PFSK-1 (cell line): ENCODE measurements around the gene DDI2.

ENCODE experiments used
- FOXP2 ChIP-seq: optimal IDR thresholded peaks from 2 replicates; pipeline ENCODE3; 2011; ENCODE audit warnings: borderline replicate concordance, control low read depth, inconsistent platforms; ENCODE audit not compliant: insufficient read depth; ENCODE audit errors: extremely low read length, extremely low read depth
- POLR2AphosphoS5 ChIP-seq: IDR thresholded peaks from 2 replicates; pipeline ENCODE4 v1.6.1; 2012; ENCODE audit warnings: low read depth, mild to moderate bottlenecking, control low read depth, low read length, moderate library complexity
- REST ChIP-seq, 2 experiments: IDR thresholded peaks; 2 replicates each; pipeline versions ENCODE4 v1.6.1 to v1.8.0; 2011 to 2012; ENCODE audit warnings: low read depth in 2 of 2, low read length in 2 of 2, control low read depth in 1 of 2, inconsistent platforms in 1 of 2, mild to moderate bottlenecking in 1 of 2, moderate library complexity in 1 of 2; ENCODE audit not compliant: insufficient read depth in 1 of 2
- SIN3A ChIP-seq: IDR thresholded peaks from 2 replicates; pipeline ENCODE4 v1.6.1; 2012; ENCODE audit warnings: mild to moderate bottlenecking, low read length, moderate library complexity, borderline replicate concordance; ENCODE audit not compliant: insufficient read depth
- TAF1 ChIP-seq: IDR thresholded peaks from 2 replicates; pipeline ENCODE4 v1.6.1; 2012; ENCODE audit warnings: low read length, control low read depth, borderline replicate concordance; ENCODE audit not compliant: insufficient read depth

Gene DDI2

GRCh38 chr1:15579683-15580047, 37.6 kb upstream of the DDI2 start:
- no peak for TF ChIP-seq SIN3A
- TF ChIP-seq TAF1 = no peak
- no peak for TF ChIP-seq POLR2AphosphoS5
- no peak for TF ChIP-seq REST (IDR thresholded peaks at IDR 0.05; ENCODE audit: insufficient read depth in 1 of 2, low read depth in 2 of 2, low read length in 2 of 2)
- TF ChIP-seq FOXP2 = no peak

- no peak for TF ChIP-seq TAF1
- TF ChIP-seq SIN3A = no peak
- no peak for TF ChIP-seq REST (IDR thresholded peaks at IDR 0.05; ENCODE audit: insufficient read depth in 1 of 2, low read depth in 2 of 2, low read length in 2 of 2)
- no peak for TF ChIP-seq FOXP2
- no peak for TF ChIP-seq POLR2AphosphoS5
These were observed 34.1 kb upstream of the DDI2 start for GRCh38 chr1:15583016-15583706.

GRCh38 chr1:15584489-15585363, 32.5 kb upstream of the DDI2 start, which contains the start of gene AGMAT:
AGMAT (minus strand) TSS chr1:15585051; CDS start chr1:15584967, 84 bp downstream.
- TF ChIP-seq FOXP2 (no peak), REST (IDR thresholded peaks at IDR 0.05; ENCODE audit: insufficient read depth in 1 of 2, low read depth in 2 of 2, low read length in 2 of 2) (no peak), POLR2AphosphoS5 (no peak), TAF1 (no peak), SIN3A (no peak)

GRCh38 chr1:15592285-15592684, 25.0 kb upstream of the DDI2 start:
- TF ChIP-seq SIN3A (no peak), REST (IDR thresholded peaks at IDR 0.05; ENCODE audit: insufficient read depth in 1 of 2, low read depth in 2 of 2, low read length in 2 of 2) (no peak), TAF1 (no peak), POLR2AphosphoS5 (no peak), FOXP2 (no peak)
